ENCODE measurements around the gene EMILIN3. TPM values are rescaled to one million over a fixed set of nuclear protein-coding genes. Genes with fewer than 3 reads are reported as not detected.

EMILIN3 gene, protein sequence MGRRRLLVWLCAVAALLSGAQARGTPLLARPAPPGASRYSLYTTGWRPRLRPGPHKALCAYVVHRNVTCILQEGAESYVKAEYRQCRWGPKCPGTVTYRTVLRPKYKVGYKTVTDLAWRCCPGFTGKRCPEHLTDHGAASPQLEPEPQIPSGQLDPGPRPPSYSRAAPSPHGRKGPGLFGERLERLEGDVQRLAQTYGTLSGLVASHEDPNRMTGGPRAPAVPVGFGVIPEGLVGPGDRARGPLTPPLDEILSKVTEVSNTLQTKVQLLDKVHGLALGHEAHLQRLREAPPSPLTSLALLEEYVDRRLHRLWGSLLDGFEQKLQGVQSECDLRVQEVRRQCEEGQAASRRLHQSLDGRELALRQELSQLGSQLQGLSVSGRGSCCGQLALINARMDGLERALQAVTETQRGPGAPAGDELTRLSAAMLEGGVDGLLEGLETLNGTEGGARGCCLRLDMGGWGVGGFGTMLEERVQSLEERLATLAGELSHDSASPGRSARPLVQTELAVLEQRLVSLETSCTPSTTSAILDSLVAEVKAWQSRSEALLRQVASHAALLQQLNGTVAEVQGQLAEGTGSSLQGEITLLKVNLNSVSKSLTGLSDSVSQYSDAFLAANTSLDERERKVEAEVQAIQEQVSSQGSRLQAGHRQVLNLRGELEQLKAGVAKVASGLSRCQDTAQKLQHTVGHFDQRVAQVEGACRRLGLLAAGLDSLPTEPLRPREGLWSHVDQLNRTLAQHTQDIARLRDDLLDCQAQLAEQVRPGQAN
- total RNA-seq = 1 to 10 TPM in 3 of 4 donors, under 1 TPM in 1; 0.66 to 4.3 (median 3.2) TPM
- 1 to 10 TPM in 1 of 3 donors, not detected in 2; 1.0 TPM for polyA plus RNA-seq

DNA sequence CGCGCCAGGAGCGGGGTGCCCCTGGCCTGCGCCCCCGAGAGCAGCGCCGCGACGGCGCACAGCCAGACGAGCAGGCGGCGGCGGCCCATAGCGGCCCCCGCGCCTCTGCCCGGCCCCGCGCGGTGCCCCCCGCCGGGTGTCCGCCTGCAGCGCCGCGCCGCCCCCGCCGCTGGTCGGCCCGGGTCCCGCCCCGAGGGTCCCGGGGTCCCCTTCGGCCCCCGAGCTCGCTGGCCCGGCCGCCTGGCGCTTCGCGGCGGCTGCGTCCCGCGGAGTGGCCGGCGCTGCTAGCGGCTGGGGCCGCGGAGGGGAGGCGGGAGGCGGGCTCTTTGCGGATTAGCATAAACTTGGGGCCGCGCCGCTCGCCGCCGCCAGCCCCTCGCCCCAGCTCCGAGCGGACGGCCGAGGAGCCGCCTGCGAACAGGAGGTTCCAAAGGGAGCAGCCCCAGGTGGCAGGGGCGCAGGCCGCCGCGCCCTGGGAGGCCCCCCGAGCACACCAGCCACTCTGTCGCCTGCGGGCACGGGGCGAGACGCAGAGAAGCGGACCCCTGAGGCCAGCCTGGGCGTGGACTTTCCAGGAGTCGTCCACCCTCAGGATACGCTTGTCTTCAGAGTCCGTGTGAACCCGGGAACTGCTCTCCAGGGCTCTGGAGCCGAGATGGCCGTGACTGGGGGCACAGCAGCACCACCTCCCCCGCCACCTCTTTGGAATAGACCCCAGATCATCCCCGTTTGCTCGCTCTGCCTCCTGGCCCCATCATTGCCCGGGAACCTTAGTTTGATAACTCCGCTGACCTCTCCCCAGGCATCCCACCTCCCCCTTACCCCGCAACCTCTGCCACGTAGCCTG is at the start of gene EMILIN3:
TSS of gene EMILIN3 (minus strand) at position 273 of the 847 bp plus-strand sequence. CDS start at position 89, 184 bp downstream.
- Histone ChIP-seq H3K4me1 (peaks cover 0 to 14% (median 13%) of the 10 kb centered on the region in 4 donors), H3K4me3 (peak within 1 kb of the TSS; percentile 5 to 49 (median 40)), H3K9me3 (no peaks in the 10 kb centered on the region), H3K36me3 (no peaks in the 10 kb centered on the region), H3K27ac (no peak within 1 kb of the TSS), H3K27me3 (peaks cover 9 to 55% (median 42%) of the 10 kb centered on the region in 3 donors)
- 5 to 6% methylated on average over 93 of the region's 93 CpGs for WGBS, 2 donors
- no peak for TF ChIP-seq EP300 (IDR thresholded peaks at IDR 0.05)
- no peak for TF ChIP-seq POLR2A (IDR thresholded peaks at IDR 0.05)
- TF ChIP-seq, protein P1, sequence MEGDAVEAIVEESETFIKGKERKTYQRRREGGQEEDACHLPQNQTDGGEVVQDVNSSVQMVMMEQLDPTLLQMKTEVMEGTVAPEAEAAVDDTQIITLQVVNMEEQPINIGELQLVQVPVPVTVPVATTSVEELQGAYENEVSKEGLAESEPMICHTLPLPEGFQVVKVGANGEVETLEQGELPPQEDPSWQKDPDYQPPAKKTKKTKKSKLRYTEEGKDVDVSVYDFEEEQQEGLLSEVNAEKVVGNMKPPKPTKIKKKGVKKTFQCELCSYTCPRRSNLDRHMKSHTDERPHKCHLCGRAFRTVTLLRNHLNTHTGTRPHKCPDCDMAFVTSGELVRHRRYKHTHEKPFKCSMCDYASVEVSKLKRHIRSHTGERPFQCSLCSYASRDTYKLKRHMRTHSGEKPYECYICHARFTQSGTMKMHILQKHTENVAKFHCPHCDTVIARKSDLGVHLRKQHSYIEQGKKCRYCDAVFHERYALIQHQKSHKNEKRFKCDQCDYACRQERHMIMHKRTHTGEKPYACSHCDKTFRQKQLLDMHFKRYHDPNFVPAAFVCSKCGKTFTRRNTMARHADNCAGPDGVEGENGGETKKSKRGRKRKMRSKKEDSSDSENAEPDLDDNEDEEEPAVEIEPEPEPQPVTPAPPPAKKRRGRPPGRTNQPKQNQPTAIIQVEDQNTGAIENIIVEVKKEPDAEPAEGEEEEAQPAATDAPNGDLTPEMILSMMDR (IDR thresholded peaks at IDR 0.05) = no peak
- intact Hi-C loops (cut with DNase I) = no loop called here
- no peak for DNase-seq

DNA sequence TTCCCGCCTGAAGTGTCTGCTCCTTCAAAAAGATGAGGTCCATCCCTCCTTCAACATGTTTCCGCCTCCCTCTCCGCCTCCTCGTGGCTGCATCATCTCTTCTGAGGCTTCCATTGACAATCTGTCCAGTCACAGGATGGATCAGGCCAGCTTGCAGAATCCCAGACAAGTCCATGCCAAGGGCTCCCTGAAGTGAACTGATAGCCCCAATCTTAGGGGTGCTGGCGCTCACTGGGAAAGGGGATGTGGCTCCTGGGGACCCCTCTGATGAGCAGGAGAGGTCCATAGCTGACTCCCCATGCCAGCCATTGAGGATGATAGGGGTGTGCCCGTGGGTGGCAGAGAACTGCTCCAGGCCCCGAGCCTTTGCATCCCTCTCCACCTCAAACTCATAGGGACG is 48.6 kb upstream of the EMILIN3 start:
- Histone ChIP-seq H3K36me3 (peaks cover 18 to 98% (median 46%) of the 10 kb centered on the region in 4 donors), H3K4me1 (peaks cover 0 to 7% (median 0%) of the 10 kb centered on the region in 4 donors), H3K9me3 (no peaks in the 10 kb centered on the region), H3K27ac (no peak overlapping the region), H3K4me3 (no peak overlapping the region), H3K27me3 (no peaks in the 10 kb centered on the region)
- intact Hi-C loops (cut with DNase I) = loop anchor here (10.0 kb wide), 1 partner anchor 240 kb away; no protein-coding TSS in a partner anchor
- TF ChIP-seq POLR2AphosphoS5 (IDR thresholded peaks at IDR 0.05) (no peak), EP300 (IDR thresholded peaks at IDR 0.05) (no peak), POLR2A (IDR thresholded peaks at IDR 0.05) (no peak)
- TF ChIP-seq, protein P1 (IDR thresholded peaks at IDR 0.05) = no peak
- DNase-seq = no peak
- 94 to 95% methylated on average over 8 of the region's 8 CpGs for WGBS, 2 donors

DNA sequence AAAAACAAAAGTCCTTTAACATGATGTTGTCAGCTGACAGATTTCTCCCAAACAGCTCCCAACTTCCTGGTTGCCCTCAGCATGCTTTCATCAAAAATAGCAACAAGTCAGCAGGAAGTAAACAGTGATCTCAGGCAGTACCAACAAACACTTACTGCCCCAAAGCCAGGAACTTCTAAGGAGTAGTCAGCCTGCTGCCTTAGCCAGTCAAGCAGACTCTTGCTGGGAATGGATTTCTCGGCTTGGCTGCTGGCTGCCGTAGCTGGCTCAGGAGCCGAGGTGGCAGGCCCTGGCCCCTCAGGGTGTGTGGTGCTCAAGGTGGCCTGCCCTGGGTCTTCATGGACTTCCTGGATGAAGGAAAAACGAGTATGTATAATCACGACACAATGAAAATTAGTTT is 46.6 kb upstream of the EMILIN3 start:
- intact Hi-C loops (cut with DNase I) = loop anchor here (2.0 to 10.0 kb wide), 2 partner anchors 70 to 238 kb away; no protein-coding TSS in a partner anchor
- no peak for DNase-seq
- no peak overlapping the region for H3K27ac ChIP-seq

More for the DNA sequence above, 46.6 kb upstream of the EMILIN3 start:
- TF ChIP-seq EP300 (IDR thresholded peaks at IDR 0.05) (no peak), POLR2A (IDR thresholded peaks at IDR 0.05) (no peak), POLR2AphosphoS5 (IDR thresholded peaks at IDR 0.05) (no peak)
- TF ChIP-seq, protein P1 (IDR thresholded peaks at IDR 0.05) = no peak
- H3K4me3 ChIP-seq = no peak overlapping the region
- WGBS, 2 donors = 89 to 92% methylated on average over 5 of the region's 5 CpGs
- H3K4me1 ChIP-seq = peaks cover 0 to 7% (median 0%) of the 10 kb centered on the region in 4 donors
- H3K9me3 ChIP-seq = no peaks in the 10 kb centered on the region
- H3K27me3 ChIP-seq = no peaks in the 10 kb centered on the region
- peaks cover 18 to 100% (median 53%) of the 10 kb centered on the region in 4 donors for H3K36me3 ChIP-seq

All from sigmoid colon (tissue), 7 donors.